Activated CD4-positive, alpha-beta T cell treated with anti-CD3 and anti-CD28 coated beads for 36 hours (primary cell): ENCODE data around the gene MOBP. TPM values are rescaled to one million over a fixed set of nuclear protein-coding genes. Genes with fewer than 3 reads are reported as not detected.

Source experiments
- ATAC-seq: fragments of 200-7000 bp; cut with Tn5 transposase; one replicate; pipeline ENCODE4 v1.10.0; 2021; ENCODE audit warnings: mild to moderate bottlenecking, moderate library complexity
- CTCF ChIA-PET: fragments of 350-600 bp; sonication (Branson Sonifier 250); formaldehyde crosslinking; loops from one replicate; lab custom pipeline; 2021; ENCODE audit warnings: antibody characterized with exemption; lab: Charles Lee
- POLR2A ChIA-PET: fragments of 350-600 bp; sonication (Branson Sonifier 250); formaldehyde crosslinking; loops from one replicate; lab custom pipeline; 2021; ENCODE audit warnings: antibody characterized with exemption, inconsistent platforms; lab: Charles Lee
- DNase-seq: peaks from one replicate; pipeline ENCODE4 v3.0.0-alpha.2; 2020
- H3K27ac Mint-ChIP-seq: one replicate; pipeline ENCODE4 v1.8.0; 2021; ENCODE audit warnings: mixed read lengths
- H3K27me3 Mint-ChIP-seq: one replicate; pipeline ENCODE4 v1.8.0; 2021; ENCODE audit warnings: mixed read lengths
- H3K36me3 Mint-ChIP-seq: one replicate; pipeline ENCODE4 v1.8.0; 2021; ENCODE audit warnings: low read depth, mixed read lengths
- H3K4me1 Mint-ChIP-seq: one replicate; pipeline ENCODE4 v1.8.0; 2021; ENCODE audit warnings: mixed read lengths
- H3K4me3 Mint-ChIP-seq: one replicate; pipeline ENCODE4 v1.8.0; 2021; ENCODE audit warnings: mild to moderate bottlenecking, moderate library complexity, mixed read lengths
- H3K9me3 Mint-ChIP-seq: one replicate; pipeline ENCODE4 v1.8.0; 2021; ENCODE audit warnings: low read depth, mixed read lengths
- intact Hi-C, 2 experiments: fragments of 100-400 bp; cut with DNase I in 1 of 2; cut with micrococcal nuclease in 1 of 2; formaldehyde crosslinking; loops; one replicate each; pipeline versions ENCODE4 v1.14.2 to v1.15.1; 2022 to 2024; cut with DNase I, micrococcal nuclease
- total RNA-seq, 2 experiments: library from RNA; stranded (reverse); gene quantifications; one replicate each; pipeline ENCODE4 v1.2.3, GENCODE V29; 2021

The MOBP gene
- total RNA-seq, 2 experiments from 2014 or later = not detected

DNA sequence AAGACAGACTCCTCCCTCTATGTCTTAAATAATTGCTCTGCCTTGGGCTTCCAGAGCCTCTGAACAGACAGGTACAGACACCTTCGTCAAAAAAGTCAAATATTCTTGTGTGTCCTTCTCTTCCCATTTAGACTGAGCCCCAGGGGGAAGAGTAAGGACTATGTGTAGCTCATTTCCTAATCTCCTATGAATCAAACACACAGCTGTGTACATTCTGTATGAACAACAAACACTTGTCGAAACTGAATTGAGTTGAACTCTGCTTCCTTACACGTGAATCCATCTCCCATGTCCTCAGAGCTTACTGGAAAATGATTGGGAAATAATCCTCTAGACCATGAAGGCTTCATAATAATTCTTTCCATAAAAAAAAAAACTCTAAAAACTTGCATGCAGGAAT lies 80.8 kb downstream of the MOBP start:
- CTCF ChIA-PET = interaction anchor here (0.7 to 1.0 kb wide), 2 partner anchors 9 to 96 kb away, joined by 3 to 7 read pairs; no protein-coding TSS in a partner anchor
- H3K27ac Mint-ChIP-seq = no peak overlapping the region
- H3K36me3 Mint-ChIP-seq = no peaks in the 10 kb centered on the region
- POLR2A ChIA-PET = interaction anchor here (0.6 kb wide), 1 partner anchor 226 kb away, joined by 7 read pairs; no protein-coding TSS in a partner anchor
- H3K27me3 Mint-ChIP-seq = peaks cover 25% of the 10 kb centered on the region
- intact Hi-C loops = loop anchor here in 1 of 2 experiments (10.0 kb wide), 1 partner anchor 627 kb away; no protein-coding TSS in a partner anchor
- DNase-seq (no peak), ATAC-seq (no peak)
- H3K9me3 Mint-ChIP-seq = peaks cover 5% of the 10 kb centered on the region
- no peak overlapping the region for H3K4me3 Mint-ChIP-seq
- H3K4me1 Mint-ChIP-seq = no peaks in the 10 kb centered on the region

GRCh38 chr3:39550354-39551051 lies 83.0 kb downstream of the MOBP start:
- Mint-ChIP-seq H3K27ac (no peak overlapping the region), H3K27me3 (peaks cover 23% of the 10 kb centered on the region), H3K4me3 (no peak overlapping the region), H3K4me1 (no peaks in the 10 kb centered on the region), H3K36me3 (no peaks in the 10 kb centered on the region), H3K9me3 (peaks cover 7% of the 10 kb centered on the region)
- no peak for ATAC-seq
- intact Hi-C loops = no loop called here
- ChIA-PET POLR2A (no interaction called here), CTCF (no interaction called here)
- no peak for DNase-seq

Other genes starting within 250 kb of the MOBP start
- under 1 TPM; 0.14 to 0.16 TPM for gene CX3CR1, start 187.6 kb upstream of the MOBP start, total RNA-seq
- under 1 TPM; 0.75 to 0.77 TPM for gene CCR8, start 138.0 kb upstream of the MOBP start, total RNA-seq
- gene SLC25A38, start 84.3 kb upstream of the MOBP start, total RNA-seq = 10 to 100 TPM; 23.0 to 24.8 TPM
- 1,000 to 10,000 TPM; 2,498 to 3,023 TPM for gene RPSA, start 61.0 kb upstream of the MOBP start, total RNA-seq